ENCODE results near the gene PHF10.
"Not testable (repeated sequence)": the region's sequence is repeated elsewhere in the genome, so short reads cannot be mapped to it uniquely, and the experiment has no call there.

PHF10 gene

DNA sequence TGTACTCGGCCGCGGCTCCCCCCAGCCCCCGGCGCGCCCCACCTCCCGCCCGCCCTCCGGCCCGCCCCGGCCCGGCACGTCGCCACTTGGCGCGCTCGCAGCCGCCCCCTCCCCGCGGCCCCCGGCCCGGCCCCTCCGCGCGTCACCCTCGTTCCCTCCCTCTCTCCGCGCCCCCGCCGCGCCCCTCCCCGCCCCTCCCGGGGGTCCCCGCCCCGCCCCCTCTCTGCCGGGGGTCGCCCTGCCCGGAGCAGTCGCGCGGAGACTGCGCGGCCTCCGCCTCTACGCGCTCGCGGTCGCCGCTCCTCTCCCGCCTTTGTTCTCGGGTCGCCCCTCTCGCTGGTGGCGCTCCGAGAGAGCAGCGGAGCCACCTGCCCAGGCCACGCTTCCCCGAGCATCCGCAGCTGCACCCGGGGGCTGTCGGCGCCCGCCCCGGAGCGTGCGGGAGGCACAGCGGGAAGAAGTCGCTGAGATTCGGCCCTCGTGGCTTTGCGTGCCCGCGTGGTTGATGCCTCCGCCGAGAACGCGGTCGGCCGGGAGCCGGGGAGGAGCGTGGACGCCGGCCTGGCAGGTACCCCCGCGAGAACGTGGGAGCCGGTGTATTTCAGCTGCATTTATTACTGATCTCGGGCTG is at the start of gene PHF10:
Gene PHF10, minus strand, starts transcription at position 7 of the 631 bp plus-strand sequence. CDS start 569 bp downstream, outside the sequence.
- peak; percentile 81 for DNase-seq

DNA sequence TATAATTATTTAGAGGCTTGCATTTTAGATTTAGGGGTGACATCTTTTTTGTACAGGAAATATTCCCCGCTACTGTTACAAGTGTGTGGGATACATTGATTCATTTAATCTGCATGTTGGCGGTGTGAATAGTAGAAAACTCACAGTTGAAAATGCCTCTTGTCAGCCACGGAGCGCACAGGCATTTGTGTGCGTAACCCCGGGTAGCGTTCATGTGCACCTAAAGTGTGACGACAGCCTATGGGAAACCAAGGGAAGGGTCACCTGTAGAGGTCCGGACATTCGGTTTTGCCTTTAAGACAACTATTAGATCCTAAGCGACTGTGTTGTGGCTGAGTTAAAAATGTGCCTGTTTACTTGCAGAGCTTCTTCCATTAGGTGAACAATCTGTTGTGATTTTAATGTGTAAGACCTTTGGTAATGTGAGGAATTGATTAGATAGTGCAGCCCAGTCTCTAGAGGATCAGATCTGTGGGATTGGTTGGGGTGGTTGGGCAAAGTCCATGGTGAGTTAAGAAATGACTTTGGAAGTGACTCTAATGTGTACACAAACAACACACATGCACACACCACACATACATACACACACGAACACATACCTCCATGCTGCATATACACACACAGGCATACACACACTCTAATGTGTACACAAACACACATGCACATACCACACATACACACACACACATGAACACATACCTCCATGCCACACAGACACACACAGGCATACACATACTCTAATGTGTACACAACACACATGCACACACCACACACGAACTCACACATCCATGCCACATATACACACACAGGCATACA is 42.8 kb upstream of the PHF10 start:
- no peak for DNase-seq

DNA sequence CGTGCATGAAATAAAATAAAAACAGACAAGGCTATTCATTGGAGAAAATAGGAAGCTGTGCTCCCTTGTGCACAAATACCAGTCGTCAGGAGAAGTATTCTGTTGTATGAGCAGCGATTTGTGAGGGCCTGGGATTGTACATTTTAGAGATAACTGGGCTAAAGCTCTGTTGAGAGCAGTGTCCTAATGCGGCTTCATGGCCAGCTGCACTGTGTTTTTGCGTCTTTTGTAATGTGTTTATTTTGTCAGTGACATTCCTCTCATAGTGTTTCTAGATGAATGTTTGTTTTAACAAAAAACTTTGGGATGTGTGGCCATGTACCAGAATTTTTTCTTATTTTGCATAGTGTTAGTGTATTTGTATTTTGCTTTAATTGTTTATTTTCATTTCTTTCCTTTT is 41.9 kb upstream of the PHF10 start:
- no peak for DNase-seq

DNA sequence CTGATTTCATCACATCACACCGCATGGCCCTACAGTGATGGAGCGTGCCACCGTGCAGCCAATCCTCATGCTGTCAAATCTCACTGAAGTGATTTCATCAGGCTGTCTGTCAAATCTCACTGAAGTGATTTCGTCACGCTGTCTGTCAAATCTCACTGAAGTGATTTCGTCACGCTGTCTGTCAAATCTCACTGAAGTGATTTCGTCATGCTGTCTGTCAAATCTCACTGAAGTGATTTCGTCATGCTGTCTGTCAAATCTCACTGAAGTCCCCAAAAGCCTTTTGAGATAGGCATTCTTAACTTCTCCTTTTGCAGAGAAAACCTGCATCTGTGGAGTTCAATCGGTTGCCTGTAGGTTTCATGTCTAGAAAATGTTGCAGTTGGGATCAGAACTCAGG is 41.5 kb upstream of the PHF10 start:
- DNase-seq = not testable (repeated sequence)

DNA sequence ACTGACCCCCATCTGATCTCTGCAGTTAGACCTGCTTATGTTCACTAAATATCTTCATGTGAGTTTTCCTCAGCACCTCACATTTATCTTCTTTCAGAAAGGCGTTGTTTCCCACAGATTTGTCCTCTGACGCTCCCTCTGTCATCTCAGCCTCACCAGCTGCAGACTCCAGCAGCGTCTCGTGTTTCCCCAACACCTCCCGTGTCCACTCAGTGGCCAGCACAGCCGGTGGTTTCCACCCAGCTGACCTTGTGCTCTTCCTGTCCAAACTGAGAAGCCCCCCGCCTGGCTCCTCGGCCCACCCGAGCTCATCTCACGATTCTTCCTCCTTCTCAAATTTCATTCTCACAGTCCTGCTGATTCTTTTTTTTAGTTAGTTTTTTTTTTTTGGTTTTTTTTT is 39.6 kb upstream of the PHF10 start:
- no peak for DNase-seq

DNA sequence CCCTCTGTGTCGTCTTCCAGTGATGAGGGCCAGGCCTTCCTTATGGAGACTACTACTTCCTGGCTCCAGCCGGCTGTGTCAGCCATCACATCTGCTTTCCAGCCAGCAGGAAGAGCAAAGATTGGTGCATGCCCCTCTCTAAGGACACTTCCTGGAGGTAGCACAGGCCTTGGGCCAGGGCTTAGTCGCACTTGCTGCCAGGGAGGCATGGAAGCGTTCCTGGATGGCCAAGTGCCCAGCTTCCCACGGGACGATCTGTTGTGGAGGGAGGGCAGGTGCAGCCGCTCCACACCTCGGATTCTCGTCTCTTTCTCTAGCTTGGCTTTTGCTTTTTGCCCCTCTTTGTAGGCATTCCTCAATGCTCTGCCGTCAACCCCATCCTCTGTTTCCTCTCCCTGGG is 39.0 kb upstream of the PHF10 start:
- no peak for DNase-seq

DNA sequence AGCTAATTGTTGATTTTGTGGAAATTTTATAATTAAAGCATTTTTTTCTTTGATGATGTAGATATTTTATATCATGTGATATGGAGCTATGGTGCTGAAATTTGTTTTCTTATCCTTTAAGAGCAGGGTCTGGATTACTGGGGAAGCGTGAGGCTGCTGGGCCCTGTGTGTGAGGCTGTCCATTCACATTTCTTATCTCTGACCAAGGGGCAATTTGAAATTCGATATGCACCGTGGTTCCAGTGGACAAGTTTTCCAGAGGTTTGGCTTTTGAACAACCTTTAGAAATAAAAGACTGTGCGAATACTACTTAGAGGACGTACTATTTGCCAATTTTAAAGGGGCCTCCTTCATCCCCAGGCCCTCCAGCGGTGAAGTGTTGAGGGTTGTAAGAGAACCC is 30.9 kb upstream of the PHF10 start:
- no peak for DNase-seq

DNA sequence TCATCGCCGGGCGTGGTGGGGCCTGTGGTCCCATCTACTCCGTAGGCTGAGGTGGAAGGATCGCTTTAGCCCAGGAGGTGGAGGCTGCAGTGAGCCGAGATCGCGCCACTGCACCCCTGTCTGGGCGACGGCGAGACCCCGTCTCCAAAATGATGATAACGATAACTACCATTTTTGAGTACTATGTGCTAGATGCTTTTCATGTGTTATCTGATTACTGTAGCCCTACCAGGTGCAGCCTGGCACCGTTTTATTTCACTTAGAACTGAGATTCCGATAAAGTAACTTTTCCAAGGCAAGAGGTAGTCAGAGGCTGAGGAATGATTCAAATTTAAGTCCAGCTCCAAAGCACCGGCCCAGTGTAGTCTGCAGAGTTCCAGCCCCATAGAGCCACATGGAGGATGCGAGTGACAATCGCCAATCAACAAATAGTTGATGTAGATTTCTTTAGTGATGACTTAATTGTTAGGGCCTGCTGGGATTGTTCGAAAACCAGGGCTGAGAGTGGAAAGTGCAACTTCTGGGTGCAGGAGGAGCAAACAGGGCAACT is 27.8 kb upstream of the PHF10 start:
- no peak for DNase-seq

DNA sequence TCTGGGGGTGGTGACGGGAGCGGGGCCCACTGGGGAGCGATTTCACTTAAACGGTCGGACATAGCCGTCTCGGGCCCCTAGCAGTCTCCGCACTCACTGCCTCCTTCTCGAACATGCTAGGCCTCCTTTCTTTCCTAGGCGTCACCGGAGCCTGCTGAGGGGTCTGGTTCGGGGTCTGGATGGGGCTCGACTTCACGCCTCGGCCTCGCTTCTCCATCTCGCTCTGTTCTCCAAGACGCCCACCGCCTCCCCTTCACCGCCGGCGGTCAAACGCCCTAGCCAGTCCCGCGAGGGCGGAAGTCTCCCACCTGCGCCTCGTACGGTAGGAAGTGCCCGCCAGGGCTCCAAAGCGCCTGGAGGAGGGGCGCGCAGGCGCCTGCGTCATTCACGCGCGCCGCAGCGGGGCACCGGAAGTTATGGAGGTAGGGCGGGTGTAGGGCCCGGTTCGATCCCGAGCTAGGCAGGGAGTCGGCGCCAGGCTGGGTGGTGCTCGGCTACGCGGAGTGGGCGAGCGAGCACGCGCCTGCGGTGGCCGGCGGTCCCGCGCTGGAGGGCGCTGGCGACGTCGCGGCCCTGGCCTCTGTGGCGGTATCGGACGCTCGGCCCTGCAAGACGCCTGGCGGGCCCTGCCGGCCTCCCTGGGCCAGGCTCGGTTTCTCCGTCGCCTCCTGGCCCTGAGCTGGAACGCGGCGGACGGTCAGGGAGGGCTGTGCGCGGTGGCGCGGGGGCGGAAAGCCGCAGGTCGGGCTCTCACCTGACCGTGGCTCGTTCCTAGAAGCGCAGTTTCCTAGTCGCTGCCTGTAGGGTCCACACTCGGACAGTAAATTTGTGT is 27.2 kb upstream of the PHF10 start, which contains the start of the genes DYNLT2 and ERMARD:
Gene DYNLT2, minus strand, starts transcription at position 331 of the 832 bp plus-strand sequence. Its CDS starts 114 bp downstream, at position 217.
Gene ERMARD, plus strand, starts transcription at position 381 of the 832 bp plus-strand sequence. Its CDS starts 36 bp downstream, at position 417.
- DNase-seq = peak; percentile 94

DNA sequence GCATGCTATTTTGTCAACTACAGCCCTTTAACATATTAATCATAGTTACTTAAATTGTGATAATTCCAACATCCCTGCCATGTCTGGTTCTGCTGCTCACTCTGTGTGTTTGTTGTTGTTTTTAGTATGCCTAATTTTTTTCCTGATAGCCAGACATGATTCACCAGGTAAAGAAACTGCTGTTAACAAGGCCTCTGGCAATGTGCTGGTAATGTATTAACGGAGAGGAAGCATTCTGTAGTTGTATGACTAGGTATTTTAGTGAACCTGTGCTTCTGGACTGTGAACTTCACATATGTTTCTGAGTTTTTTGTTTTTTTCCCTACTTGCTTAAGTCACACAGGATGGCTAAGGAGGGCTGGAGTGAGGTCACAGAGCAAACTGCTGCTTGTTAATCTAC is 22.3 kb upstream of the PHF10 start:
- DNase-seq = no peak

DNA sequence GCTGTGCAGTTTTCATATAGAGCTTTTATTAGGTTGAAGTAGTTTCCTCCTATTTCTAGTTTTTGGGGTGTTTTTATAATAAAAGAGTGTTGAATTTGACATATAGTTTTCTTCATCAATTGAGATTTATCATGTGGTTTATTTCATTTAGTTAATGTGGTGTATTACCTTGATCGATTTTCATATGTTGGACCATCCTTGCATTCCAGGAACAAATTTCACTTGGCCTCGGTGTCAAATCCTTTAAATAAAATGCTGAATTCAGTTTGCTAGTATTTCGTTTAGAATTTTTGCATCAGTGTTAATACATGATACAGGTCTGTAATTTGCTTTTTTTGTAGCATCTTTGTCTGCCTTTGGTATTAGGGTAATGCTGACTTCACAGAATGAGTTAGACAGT is 21.1 kb upstream of the PHF10 start:
- no peak for DNase-seq

DNA sequence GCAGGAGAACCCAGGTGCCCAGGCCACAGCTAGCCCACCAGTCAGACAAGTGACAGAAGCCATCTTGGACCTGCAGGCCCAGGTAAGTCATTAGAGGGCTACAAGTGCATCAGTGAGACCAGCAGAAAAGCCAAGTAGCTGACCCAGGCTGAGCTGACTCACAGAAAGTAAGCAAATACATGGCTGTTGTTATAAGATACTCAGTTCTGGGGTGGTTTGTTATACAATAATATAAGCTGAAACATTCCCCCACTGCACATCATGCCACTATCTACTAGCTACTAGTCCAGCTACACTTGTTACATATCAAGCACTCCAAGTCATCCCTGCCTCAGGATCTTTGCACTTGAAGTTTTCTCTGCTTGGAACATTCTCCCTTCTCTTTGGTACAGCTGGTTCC is 17.0 kb upstream of the PHF10 start:
- DNase-seq = no peak

DNA sequence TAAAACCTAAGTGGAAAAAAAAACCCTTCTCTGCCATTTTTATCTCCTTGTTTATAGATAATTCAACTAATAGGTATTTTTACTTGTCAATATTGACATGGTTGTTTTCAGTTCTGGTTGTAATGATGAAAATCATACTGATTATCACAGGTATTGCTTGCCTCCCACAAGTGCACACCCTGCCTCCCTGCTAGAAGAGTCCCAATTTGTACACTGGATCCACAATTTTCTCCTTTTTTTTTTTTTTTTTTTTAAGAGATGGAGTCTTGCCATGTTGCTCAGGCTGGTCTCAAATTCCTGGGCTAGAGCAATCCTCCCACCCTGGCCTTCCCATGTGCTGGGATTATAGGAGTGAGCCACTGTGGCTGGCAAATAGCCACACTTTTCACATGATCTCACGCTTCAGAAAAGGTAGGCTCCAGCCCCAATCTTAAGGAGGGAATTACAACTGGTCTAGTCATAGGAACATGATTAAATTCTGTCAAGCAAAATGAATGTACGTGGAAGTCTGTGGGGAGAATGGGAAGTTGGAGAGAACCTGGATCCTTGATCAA is 14.8 kb upstream of the PHF10 start:
- no peak for DNase-seq

DNA sequence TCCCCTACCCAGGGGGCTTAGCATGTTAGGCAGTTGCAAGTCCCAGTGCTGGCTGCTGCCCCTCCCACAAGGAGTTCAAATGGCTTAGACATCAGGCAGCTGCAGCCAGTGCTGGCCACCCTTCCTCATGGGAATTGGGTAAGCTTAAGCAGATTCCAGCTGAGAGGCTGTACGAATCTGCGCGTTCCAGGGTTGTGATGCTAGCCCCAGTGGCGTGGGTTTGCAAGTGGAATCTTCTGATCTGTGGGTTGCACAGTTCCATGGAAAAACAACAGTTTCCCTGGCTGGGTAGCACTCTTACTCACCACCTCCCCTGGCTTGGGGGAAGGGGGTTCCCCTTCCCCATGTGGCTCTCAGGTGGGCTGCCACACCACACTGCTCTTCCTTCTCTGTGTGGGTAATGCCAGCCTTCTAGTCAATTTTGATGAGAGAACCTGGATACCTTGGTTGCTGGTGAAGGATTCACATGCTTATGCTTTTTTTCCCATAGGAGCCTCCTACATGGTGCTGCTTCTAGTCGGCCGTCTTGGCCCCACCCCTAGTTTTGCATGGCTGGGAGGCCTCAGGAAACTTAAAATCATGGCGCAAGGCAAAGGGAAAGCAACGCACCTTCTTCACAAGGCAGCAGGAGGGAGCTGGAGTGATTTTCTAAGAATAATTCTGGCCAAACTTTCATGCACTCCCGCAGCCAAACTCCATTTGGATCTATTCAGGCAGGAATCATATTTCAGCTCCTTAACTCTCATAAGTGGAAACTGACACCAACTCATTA is 14.1 kb upstream of the PHF10 start:
- DNase-seq = no peak

DNA sequence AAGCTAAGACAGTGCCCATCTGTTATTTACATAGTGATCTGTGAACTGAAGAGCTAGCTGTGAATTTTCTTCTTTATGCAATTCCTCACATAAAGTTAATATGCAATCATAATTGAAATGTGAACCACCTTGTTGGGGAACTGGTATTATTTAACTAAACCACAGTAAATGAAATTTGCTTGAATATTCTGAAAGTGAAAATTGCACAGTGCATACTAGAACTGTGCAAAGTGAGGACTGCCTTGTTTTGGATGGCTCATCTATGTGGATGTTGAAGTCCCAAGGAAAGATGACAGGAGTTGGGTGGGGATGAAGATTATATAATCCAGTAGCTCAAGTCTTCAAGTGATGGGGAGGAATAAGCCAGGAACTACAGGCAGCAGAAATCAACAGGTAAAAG is 5.7 kb upstream of the PHF10 start:
- DNase-seq = no peak

DNA sequence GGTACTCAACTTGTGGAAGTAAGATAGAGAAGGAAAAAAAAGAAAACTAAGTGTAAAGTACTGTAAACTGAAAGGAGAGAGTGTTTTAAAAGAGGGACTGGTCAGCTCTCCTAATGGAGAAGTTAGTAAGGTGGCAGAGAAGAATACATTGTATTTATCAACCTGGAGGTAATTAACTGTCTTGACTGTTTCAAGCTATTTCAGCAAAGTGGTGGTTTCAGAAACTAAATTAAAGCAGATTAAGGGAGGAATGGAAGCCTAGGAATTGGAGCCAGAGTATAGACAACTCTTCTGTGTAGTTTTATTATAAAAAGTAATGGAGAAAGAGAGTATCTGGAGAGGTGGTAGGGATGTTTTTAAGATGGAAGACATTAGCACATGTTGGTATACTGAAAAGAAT is 2.7 kb upstream of the PHF10 start:
- no peak for DNase-seq

DNA sequence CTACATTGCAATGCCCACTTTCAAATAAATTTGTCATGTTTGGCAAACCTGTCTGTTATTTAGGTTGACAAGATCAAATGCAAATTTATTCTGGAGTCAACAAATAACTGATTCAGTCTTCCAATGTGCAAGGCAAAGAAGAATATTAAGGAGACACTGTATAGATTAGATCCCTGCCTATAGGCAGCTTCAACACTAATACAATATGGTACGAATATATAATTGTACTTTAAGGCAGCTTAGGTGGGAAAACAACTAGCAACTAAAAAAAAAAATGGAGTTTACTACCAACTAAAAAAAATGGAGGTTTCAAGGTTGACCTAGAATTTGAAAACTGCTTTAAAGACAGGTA is 1.7 kb upstream of the PHF10 start:
- no peak for DNase-seq

DNA sequence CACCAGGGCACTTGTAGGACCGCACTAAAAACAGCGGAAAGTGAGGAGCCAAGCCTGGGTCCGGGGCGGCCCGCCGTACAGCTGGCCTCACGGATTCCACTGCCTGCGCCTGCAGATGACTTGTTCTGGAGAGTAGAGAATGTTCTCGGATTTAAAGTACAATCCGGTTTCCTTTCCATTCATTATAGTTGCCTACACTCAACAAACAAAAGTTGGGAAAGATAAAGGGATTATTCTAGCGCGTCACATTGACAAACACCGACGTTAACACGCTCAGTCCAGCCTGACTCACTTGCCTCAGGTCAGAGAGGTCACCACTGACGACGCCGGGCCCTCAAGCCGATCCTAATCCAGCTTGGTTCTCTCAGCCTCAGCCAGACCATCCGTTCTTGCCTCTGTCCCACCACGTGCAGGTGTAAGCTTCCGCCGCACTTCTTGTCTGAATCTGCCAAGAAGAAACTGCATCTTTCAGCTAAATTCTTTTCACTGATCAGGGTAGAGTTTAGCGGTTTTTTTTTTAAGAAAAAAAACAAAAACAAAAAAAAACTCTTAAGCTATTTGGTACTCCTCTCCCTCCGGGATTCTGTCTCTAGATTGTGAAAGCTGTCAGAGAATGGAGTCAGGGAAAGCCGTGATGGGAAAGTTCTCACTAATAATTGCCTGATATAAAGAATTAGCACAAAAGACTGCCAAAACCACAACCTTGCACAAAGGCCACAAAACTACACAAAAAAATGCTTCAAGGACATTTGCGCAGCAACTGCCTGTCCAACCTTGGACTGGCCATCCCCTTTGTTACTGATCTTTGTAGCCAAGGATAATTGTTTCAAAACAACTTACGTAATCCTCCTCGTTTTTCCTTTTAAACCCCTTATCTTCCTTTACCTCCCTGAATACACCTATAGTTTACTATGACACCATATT is 1.1 kb upstream of the PHF10 start:
- DNase-seq = no peak

DNA sequence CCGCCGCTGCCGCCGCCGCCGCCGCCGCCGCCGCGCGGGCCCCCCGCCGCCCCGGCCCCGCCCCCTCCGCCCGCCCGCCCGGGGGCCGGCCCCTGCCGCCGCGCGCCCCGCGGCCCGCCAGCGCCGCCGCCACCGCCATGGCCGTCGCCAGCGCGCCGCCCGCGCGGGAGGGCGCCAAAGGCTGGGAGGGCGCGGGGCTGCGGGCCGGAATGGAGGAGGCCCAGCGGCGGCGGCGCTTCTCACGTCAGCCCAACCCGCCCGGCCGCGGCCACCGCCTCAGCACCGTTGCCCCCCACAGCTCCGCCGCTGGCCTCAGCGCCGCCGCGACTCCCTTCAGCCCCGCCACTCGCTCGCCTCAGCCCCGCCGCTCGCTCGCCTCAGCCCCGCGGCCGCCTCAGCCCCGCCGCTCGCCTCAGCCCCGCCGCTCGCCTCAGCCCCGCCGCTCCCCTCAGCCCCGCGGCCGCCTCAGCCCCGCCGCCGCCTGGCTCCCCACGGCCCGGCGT is 258 bp downstream of the PHF10 start:
- DNase-seq = peak; percentile 45

DNA sequence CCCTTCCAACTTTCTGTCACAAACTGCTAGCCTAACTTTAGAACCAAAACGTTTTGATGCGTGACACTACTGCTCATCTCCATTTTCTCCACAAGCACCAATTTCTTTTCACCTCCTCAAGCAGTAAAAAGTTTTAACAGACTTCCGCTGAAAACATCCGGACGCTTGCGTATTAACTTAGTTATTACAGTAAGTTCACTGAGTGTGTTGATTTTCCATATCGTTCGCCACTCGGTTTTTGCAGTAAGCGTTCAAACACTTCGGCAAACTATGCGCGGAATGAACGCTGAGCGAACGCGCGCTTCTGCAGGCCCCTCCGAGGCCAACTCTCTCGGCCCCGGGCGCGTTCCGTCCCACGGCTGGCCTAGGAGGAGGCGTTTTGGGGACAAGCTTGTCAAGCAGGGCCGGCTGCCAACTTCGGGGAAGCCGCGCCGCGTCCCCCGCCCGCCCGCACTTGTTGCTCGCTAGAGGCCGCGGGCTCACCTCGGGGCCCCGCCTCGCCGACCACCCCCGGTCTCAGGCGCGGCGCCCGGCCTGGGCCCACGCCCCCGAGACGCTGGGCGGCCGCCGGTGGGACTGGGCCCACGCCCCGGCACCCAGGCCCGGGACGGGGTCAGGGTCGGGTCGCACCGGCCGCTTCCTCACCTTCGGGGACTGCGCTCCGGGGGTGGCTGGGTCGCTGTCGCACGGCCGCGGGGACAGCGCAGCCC is 945 bp downstream of the PHF10 start:
- peak; percentile 69 for DNase-seq
